Skin epidermis (tissue), 12 donors: ENCODE data around the gene ST3GAL3.

Source experiments
- H3K27ac ChIP-seq, 21 experiments: fragments of 200-600 bp; sonication (generic) in 11 of 21; one replicate each; pipeline ENCODE4 v1.5.0; 2020; ENCODE audit warnings: mild to moderate bottlenecking in 3 of 21, inconsistent platforms in 2 of 21, moderate library complexity in 2 of 21
- H3K4me3 ChIP-seq, 7 experiments: fragments of 200-600 bp; sonication (generic) in 2 of 7; one replicate each; pipeline ENCODE4 v1.5.0; 2020; ENCODE audit warnings: inconsistent platforms in 2 of 7, mild to moderate bottlenecking in 2 of 7, moderate library complexity in 1 of 7

Gene ST3GAL3

DNA sequence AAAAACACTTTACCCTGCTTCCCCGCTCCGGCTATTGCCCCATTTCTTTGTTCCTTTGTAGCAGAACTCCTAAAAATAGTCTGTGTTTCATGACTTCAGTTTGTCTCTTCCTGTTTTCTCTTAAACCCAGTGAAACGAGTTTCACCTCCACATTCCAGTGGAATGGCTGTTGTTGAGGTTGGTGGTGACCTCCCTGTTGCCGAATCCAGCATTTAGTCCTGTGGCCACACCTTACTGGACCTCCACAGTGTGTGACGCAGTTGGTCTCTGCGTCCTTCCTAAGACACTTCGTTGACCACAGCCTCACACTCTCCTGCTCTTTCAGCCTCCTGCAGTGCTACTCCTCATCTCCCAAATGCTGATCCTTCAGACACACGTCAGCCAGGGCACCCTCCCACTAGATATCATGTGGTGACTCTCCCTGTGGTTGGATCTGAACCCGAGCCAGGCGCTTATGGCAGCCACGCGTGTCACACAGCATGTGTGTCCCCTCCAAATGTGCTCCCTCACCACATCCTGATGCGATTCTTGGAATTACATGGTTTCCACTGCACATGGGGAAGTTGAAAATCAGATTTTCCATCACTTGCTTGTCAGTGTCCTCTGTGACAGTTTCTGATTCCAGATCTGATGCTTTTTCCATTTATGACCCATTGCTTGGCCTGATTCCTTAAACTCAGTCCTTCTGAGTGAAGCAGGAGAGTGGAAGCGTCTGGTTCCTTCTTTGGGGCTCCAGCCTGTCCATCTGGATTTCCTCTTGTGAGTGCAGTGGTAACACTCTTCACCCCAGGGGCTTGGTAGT, 127.1 kb downstream of the ST3GAL3 start:
- H3K27ac ChIP-seq: peak overlapping the region in 18 of 21 experiments; percentile 1 to 80 (median 54)
- no peak overlapping the region for H3K4me3 ChIP-seq

DNA sequence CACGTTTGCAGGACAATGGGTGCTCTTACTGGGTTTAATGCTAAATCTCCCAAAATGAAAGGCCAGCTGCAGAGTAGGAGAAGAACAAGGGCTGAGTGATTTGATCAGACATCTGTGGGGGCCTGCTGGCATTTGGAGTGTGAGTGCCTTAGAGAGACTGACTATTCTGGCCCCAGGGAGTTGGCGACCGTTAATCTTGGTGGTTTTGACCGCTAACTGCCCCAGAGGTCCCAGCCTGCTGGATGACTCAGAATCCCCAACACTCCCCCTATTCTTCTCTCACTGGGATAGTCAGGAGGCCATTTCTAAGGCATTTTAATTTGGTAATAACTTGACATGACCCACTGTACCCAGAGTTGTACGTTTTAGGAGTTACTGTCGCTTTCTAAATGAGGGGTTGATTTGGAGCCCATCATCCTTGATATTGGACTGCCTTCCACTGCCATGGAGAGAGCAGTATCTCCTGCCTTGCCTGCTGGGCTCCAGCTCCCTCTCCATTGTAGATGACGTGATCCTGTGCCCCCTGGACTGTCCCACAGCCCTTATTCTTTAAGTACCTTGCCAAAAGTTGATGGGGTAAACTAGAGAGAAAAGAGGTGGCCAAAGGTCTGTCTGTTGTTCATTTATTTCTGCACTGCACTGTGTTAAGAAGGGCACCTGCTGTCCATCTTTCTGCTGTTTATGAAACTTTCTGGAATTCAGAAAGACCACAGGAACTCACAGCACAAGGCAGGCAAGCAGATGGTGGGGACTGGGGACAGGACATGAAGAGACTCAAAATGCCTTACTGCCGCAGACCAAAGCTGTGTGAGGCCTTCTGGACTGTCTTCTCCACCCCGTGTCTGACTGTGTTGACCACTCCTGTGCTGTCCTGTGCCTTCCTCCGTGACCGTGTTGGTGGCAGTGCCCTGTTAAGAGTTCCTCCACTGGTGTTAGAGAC, 128.0 kb downstream of the ST3GAL3 start:
- H3K27ac ChIP-seq: peak overlapping the region in 17 of 21 experiments; percentile 1 to 80 (median 52)

DNA sequence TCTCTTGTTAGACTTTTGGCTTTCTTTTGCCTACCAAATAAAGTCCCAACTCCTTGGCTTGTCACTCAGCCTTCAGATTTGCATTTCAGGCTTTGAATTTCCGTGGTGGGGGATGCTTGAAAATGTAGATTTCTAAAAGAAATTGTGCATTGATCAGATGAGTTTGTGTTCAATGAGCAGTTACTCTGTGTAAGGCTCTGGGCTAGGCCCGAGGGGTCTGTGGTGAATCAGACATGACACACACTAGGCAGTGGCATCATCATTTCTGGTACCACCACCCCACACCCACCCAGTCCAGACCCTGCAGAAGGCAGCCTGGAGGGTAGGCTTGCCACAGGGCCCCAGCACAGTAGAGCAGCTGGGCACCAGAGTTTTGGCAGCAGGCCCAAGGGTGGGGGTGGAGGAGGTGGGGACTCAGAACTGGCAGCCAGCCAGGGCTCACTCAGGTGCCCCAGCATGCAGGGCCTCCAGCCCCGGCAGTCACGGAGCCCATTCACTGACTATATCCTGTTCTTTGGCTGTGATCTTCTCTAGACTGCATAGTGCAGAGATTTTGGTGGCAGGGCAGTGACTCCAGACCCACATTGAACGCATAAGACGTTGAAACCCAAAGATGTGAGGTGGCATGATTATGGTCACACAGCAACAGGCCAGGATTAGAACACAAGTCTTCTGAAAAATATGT, 129.1 kb downstream of the ST3GAL3 start:
- Histone ChIP-seq H3K27ac (peak overlapping the region in 5 of 21 experiments; percentile 22 to 72 (median 70)), H3K4me3 (no peak overlapping the region)

More for the DNA sequence above, 128.0 kb downstream of the ST3GAL3 start:
- no peak overlapping the region for H3K4me3 ChIP-seq

DNA sequence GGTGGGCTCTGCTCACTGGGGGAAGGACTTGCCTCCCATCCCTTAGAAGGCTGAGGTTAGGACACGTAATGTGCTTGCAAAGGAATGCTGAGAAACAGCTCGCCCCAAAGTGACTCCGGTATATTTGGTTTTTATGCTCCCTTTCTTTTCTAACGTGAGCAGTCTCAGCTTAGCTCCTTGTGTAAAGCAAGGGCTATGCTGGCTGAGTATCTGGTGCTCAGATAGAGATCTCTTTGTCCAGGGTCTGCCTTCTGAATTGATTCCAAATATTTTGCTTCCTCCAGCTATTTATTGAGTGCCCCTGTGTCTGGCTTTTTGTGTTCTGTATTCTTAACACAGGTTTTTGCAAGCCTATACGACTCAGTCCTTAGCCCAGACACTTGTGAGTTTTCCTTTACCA, 131.7 kb downstream of the ST3GAL3 start:
- Histone ChIP-seq H3K27ac (peak overlapping the region in 1 of 21 experiments; percentile 34), H3K4me3 (no peak overlapping the region)

DNA sequence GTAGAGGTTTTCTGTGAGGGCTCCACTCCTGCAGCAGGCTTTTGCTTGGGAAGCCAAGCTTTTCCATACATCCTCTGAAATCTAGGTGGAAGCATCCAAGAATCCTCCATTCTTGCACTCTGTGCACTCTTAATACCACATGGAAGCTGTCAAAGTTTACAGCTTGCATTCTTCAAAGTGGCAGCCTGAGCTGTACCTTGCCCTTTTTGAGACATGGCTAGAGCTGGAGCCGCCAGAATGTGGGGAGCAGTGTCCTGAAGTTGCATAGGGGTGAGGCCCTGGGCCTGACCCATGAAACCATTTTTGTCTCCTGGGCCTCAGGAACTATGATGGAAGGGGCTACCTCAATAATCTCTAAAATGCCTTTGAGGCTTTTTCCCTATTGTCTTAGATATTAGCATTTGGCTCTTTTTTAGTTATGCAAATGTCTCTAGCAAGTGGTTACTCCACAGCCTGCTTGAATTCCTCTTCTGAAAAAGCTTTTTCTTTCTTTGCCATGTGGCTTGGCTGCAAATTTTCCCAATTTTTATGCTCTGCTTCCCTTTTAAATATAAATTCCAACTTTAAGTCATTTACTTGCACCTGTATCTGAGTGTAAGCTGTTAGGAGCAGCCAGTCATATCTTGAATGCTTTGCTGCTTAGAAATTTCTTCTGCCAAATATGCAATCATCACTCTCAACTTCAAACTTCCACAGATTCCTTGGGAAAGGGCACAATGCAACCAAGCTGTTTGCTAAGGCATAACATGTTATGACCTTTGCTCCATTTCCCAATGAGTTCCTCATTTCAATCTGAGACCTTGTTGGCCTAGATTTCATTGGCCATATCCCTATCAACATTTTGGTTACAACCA, 134.2 kb downstream of the ST3GAL3 start:
- H3K4me3 ChIP-seq: no peak overlapping the region
- no peak overlapping the region for H3K27ac ChIP-seq

DNA sequence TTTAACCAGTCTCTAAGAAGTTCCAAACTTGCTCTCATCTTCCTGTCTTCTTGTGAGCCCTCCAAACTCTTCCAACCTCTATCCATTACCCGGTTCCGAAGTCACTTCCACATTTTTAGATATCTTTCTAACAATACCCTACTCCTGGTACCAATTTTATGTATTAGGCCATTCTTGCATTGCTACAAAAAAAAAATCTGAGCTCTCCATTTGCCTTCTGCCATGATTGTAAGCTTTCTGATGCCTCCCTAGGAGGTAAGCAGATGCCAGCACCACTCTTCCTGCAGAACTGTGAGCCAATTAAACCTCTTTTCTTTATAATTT, 134.8 kb downstream of the ST3GAL3 start:
- Histone ChIP-seq H3K4me3 (no peak overlapping the region), H3K27ac (no peak overlapping the region)

DNA sequence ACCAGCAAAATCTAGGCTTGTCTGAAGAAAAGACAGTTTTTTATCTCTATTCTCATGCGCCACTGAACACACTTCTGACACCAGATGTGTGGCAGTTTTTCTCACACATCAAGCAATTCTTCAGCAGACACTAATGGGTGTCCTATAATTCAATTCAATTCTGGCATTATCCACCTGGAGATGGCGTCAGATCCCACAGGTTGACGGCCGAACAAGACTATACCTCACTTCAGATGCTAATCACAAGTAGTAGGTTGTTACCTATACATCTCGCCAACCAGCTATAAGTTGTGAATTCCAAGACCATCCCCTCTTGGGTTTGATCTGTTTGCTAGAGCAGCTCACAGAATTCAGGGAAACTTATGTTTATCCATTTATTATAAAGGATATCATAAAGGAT, 136.3 kb downstream of the ST3GAL3 start:
- H3K27ac ChIP-seq: no peak overlapping the region
- no peak overlapping the region for H3K4me3 ChIP-seq

DNA sequence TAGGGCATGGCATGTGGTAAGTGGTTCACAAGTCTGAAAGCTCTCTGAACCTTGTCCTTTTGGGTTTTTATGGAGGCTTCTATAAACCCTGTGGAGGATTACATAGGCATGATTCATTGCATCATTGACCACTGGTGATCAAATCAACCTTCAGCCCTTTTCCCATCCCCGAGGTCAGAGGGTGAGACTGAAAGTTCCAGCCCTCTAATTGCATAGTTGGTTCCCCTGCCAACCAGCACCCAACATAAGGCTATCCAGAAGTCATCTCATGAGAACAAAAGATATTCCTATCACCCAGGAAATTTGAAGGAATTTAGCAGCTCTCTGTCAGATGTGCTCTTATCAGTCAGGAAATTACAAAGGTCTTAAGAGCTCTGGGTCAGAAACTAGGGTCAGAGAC, 136.8 kb downstream of the ST3GAL3 start:
- Histone ChIP-seq H3K4me3 (no peak overlapping the region), H3K27ac (no peak overlapping the region)

DNA sequence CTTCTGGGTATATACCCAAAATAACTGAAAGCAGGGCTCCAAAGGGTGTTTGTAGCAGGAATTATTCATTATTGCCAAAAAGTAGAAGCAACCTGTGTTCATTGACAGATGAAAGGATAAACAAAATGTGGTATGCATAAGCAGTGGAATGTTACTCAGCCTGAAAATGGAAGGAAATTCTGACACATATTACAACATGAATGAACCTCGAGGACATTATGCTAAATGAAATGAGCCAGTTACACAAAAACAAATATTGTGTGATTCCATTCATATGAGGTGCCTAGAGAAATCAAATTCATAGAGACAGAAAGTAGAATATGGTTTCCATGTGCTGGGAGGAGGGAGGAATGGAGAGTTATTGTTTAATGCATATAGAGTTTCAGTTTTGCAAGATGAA, 140.0 kb downstream of the ST3GAL3 start:
- no peak overlapping the region for H3K4me3 ChIP-seq

DNA sequence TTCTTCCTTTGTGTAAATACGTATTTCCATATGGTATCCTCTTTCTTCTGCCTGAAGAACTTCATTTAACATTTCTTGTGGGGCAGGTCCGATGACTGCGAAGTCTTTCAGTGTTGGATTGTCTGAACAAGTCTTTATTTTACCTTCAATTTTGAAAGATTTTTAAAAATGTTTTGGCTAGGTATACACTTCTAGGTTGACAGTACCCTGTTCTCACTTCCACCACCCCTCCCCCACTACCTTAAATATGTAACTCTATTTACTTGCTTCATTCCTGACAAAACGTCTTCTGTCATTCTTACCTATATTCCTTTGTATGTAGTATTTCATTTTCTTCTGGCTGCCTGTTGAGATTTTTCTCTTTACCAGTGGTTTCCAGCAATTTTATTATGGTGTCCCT, 140.5 kb downstream of the ST3GAL3 start:
- no peak overlapping the region for H3K27ac ChIP-seq
- H3K4me3 ChIP-seq: no peak overlapping the region

More for the DNA sequence above, 140.0 kb downstream of the ST3GAL3 start:
- H3K27ac ChIP-seq: no peak overlapping the region

DNA sequence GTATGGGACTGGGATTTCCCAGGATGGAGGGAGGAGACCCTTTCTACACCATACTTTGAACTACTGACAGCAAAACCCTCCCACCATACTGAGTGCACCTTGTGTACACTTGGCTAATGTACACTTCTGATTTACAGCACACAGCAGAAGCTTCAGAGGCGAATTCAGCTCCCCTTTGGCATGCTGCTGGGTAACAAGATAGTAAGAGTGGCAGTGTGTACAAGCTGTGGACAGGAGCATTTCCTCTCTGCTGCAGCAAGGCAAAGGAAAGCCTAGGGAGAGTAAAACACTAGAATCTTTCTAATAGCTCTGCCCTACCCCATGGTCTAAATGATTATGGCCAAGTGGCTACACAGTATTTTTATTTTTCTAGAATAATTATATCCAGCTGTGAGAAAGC, 142.3 kb downstream of the ST3GAL3 start:
- Histone ChIP-seq H3K4me3 (no peak overlapping the region), H3K27ac (no peak overlapping the region)

DNA sequence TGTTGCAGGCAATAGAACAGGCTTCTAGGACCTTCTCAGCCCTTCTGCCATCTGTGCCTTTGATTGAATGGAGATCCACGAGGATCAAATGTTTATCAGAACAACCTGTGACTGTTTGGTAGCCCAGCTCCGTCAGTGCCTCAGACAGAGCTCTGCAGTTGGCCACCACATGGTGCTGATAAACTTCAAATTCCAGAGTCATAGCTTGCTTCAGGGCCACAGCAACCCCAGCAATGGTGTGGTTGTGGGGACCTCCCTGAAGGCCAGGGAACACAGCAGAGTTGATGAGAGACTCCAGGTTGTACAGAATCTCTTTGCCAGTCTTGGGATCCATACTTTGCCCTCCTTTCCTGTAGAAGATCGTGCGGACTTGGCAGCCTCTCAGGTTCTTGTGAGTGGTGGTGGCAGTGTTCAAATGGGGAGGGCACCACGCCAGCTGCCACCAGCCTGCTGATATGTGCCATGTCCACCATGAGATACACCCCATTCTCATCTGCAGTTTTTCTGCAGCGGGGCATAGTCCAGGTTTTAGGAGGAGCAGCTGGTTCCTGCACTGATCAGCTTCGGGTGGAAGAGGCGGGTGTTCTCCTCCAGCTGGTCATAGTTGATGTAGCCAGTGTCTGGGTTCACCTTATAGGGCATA, 143.4 kb downstream of the ST3GAL3 start:
- Histone ChIP-seq H3K4me3 (no peak overlapping the region), H3K27ac (no peak overlapping the region)

DNA sequence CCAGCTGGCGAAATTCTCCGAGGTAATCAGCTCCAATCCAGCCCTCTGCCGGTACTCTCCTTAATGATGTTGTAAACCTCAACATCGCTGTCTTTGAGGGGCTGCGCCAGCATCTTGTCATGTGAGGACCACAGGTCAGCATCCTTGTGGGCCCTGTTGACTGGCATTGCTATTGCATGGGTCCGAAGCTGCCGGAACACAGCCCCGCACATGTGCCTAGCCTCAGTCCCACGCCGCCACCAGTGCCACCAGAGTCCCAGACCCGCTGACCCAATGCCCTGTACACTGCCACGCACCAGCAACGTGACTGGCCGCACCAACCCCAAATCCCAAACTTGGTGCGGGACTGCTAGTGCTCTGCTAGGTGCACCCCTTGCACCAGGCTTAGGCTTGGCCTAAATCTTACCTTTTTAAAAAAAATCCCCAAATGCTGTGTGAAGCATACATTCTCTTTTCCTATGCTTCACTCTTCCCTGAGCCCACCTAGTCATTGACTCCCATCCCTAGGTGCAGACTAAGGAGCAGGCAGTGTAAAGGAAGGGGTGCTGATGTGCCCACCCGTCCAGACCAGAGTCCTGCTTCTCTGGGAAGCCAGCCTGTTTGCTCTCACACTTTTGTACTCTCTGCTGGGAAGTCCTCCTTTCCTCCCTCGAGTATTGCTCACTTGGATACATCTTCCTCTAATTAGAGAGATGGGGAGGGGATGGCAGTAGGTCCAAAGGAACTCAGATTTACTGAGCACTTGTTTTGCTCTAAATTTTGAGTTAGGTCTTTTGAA, 144.4 kb downstream of the ST3GAL3 start:
- H3K27ac ChIP-seq: no peak overlapping the region
- H3K4me3 ChIP-seq: no peak overlapping the region

DNA sequence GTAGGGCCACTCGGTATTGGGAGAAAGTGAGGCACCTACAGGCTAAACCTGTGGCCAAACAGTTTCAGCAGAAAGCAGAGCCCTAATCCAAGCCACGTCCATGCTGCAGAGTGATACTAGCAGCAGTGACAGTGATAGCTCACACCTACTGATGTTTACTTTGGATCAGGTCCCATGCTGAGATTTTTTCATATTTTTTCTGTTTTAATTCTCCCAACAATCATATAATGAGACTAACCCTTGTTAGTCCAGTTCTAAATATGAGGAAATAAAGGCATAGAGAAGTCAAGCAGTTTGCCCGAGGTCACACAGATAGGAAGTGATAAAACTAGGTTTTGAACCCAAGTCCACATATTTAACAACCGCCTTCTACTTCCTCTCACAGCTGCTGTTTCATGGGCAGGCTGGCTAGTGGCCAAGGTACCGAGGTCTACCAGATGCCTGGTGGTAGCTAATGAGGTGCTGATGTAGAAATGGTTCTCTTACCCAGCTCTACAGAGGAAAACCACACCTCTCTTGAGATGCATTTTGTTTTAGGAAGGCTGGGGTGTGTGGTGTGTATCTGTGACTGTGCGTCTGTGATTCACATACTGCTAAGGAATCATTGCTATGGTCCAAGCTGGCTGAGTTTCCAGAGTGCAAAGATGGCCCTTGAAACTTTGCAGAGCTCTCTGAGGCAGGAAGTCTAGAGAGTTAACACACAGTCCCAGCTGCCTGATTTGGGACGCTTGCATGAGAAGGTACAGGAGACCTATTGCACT, 146.0 kb downstream of the ST3GAL3 start:
- no peak overlapping the region for H3K27ac ChIP-seq
- H3K4me3 ChIP-seq: no peak overlapping the region

DNA sequence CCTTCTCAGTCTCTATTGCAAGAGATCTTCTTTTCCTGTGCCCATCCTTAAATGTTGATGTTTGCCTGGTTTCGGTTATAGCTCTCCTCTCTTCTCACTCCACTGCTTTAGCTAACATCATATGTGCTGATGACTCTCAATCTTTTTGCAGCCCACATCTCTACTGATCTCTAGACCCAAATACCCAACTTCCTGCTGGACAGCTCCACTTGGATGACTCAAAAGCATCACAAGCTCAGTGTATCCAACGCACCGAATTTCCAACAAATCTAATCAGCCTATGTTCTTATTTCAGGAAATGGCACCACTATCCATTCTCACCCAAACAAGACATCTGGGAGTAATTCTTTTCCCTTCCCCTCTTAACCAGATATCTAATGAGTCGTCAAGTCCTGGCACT, 147.1 kb downstream of the ST3GAL3 start:
- Histone ChIP-seq H3K4me3 (no peak overlapping the region), H3K27ac (no peak overlapping the region)

DNA sequence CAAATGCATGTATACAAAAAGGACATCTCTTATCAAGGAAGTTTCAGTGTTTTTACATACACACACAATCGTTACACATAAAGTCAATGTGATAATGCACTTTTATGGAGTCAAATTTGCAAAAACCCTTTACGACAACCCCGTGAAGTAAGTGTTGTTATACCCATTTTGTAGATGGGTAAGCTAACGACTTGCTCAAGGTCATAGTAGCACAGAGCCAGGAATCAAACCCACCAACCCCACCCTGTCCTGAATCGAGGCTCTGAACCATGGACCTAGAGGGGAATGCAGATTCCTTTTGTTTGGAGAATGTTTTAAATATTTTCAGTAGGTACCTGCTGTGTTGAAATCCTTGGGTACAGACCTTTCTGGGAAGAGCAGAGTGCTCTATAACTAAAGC, 148.9 kb downstream of the ST3GAL3 start:
- Histone ChIP-seq H3K27ac (no peak overlapping the region), H3K4me3 (no peak overlapping the region)

DNA sequence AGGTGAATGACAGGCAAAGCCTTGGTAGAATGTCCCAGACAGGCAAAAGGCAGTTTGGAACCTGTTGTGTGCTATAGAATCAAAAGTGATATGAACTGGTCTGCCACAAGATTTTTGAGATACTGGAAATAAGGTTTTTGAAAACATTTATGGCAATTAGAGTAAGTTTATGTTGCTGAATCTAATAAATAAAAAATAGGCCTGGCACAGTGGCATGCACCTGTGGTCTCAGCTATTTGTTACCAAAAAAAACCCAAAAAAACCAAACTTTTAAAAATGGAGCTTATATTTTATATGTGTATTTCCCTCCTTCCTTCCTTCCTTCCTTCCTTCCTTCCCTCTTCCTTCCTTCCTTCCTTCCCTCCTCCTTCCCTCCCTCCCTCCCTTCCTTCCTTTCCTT, 149.8 kb downstream of the ST3GAL3 start:
- no peak overlapping the region for H3K27ac ChIP-seq
- no peak overlapping the region for H3K4me3 ChIP-seq
